LNCaP clone FGC (cell line): Measurements from ENCODE around the gene SLC10A3.
"Not testable (repeated sequence)": the region's sequence is repeated elsewhere in the genome, so short reads cannot be mapped to it uniquely, and the experiment has no call there.

Experiments
- DNase-seq: peaks from one replicate; pipeline ENCODE4 v3.0.0-alpha.2; 2011; ENCODE audit warnings: low read depth
- H3K4me3 ChIP-seq: 2 replicates; pipeline ENCODE4 v1.5.1; 2011; ENCODE audit warnings: mild to moderate bottlenecking, low read depth, low read length, control low read depth
- CTCF ChIP-seq: IDR thresholded peaks from 2 replicates; pipeline ENCODE4 v1.5.1; 2012; ENCODE audit warnings: mild to moderate bottlenecking; ENCODE audit not compliant: control insufficient read depth, insufficient read depth; ENCODE audit errors: extremely low read depth

SLC10A3 gene

GRCh38 chrX:154509455-154509854 is 19.0 kb upstream of the SLC10A3 start:
- H3K4me3 ChIP-seq, result no peak overlapping the region
- no peak for TF ChIP-seq CTCF
- DNase-seq, result no peak

GRCh38 chrX:154508384-154508745 is 17.9 kb upstream of the SLC10A3 start:
- DNase-seq, result no peak
- TF ChIP-seq CTCF, result no peak
- no peak overlapping the region for H3K4me3 ChIP-seq

- H3K4me3 ChIP-seq, result no peak overlapping the region
- DNase-seq, result no peak
- TF ChIP-seq CTCF, result no peak
Observed at GRCh38 chrX:154507673-154508383, 17.4 kb upstream of the SLC10A3 start.

- no peak for DNase-seq
- TF ChIP-seq CTCF, result no peak
- H3K4me3 ChIP-seq, result no peak overlapping the region
Observed at GRCh38 chrX:154506483-154507332, 16.3 kb upstream of the SLC10A3 start.

- DNase-seq, result no peak
- no peak overlapping the region for H3K4me3 ChIP-seq
- no peak for TF ChIP-seq CTCF
Observed at GRCh38 chrX:154505734-154506133, 15.3 kb upstream of the SLC10A3 start.

- DNase-seq, result no peak
- no peak for TF ChIP-seq CTCF
- H3K4me3 ChIP-seq, result no peak overlapping the region
Observed at GRCh38 chrX:154502989-154503388, 12.6 kb upstream of the SLC10A3 start.

GRCh38 chrX:154502098-154502497 is 11.7 kb upstream of the SLC10A3 start:
- no peak for DNase-seq
- TF ChIP-seq CTCF, result no peak
- no peak overlapping the region for H3K4me3 ChIP-seq

GRCh38 chrX:154501423-154501822 is 11.0 kb upstream of the SLC10A3 start:
- DNase-seq, result not testable (repeated sequence)

GRCh38 chrX:154496591-154497137 is 6.2 kb upstream of the SLC10A3 start:
- not testable (repeated sequence) for H3K4me3 ChIP-seq, DNase-seq

More at GRCh38 chrX:154501423-154501822, 11.0 kb upstream of the SLC10A3 start:
- not testable (repeated sequence) for H3K4me3 ChIP-seq
